GM13977 (cell line): Measurements from ENCODE around the gene CLEC16A.
A peak's percentile ranks its signal among the peaks of the same experiment; 100 is the strongest.

Experiments
- DNase-seq: peaks from one replicate; pipeline ENCODE4 v3.0.0; 2012; ENCODE audit warnings: low spot score
- in situ Hi-C: fragments of 300-500 bp; cut with MboI; formaldehyde crosslinking; loops from one replicate; pipeline ENCODE4 v1.12.0; 2022; ENCODE audit warnings: low sequenced_read_pairs, low pct_unique_long_range_greater_than_20kb, mixed read lengths, inconsistent platforms; ENCODE audit not compliant: unreplicated experiment
- TF ChIP-seq, protein P1 (sequence below): IDR thresholded peaks from 2 replicates; pipeline ENCODE4 v1.5.1; 2012; ENCODE audit warnings: mild to moderate bottlenecking, control low read depth; ENCODE audit not compliant: insufficient read depth; ENCODE audit errors: extremely low read depth, missing control alignments

The CLEC16A gene

DNA sequence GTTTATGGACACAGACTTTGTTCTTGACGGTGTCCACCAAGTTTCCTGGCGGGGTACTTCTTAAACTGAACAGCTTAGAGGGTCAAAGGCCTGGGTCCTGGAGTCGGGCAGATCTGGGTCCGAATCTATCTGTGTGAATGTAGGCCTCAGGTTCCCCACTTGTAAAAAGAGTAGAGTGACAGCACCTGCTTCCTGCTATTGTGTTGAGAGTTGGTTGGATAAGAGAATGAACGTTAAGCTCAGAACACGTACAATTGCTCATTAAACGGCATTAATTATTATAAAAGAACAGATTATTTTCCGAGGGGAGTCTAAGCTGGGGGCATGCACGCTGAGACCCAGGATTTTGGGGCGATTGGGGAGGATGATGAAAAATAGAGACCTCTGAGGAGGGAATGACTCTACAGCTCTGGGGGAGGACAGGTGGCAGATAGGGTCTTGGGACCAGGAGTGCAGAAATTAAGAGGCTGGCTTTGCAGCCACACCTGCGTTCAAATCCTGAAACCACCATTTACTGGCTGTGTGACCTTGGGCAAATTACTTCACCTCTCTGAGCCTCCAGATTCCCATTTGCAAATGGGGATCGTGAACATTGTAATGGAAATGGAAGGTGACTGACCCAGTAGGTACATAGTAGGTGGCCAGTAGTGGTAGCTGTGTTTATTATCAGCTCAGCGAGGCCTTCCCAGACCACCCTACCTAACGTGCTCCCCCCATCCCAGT lies 862 bp downstream of the CLEC16A start:
- TF ChIP-seq, protein P1, sequence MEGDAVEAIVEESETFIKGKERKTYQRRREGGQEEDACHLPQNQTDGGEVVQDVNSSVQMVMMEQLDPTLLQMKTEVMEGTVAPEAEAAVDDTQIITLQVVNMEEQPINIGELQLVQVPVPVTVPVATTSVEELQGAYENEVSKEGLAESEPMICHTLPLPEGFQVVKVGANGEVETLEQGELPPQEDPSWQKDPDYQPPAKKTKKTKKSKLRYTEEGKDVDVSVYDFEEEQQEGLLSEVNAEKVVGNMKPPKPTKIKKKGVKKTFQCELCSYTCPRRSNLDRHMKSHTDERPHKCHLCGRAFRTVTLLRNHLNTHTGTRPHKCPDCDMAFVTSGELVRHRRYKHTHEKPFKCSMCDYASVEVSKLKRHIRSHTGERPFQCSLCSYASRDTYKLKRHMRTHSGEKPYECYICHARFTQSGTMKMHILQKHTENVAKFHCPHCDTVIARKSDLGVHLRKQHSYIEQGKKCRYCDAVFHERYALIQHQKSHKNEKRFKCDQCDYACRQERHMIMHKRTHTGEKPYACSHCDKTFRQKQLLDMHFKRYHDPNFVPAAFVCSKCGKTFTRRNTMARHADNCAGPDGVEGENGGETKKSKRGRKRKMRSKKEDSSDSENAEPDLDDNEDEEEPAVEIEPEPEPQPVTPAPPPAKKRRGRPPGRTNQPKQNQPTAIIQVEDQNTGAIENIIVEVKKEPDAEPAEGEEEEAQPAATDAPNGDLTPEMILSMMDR: no peak
- DNase-seq: no peak
- in situ Hi-C loops: no loop called here

DNA sequence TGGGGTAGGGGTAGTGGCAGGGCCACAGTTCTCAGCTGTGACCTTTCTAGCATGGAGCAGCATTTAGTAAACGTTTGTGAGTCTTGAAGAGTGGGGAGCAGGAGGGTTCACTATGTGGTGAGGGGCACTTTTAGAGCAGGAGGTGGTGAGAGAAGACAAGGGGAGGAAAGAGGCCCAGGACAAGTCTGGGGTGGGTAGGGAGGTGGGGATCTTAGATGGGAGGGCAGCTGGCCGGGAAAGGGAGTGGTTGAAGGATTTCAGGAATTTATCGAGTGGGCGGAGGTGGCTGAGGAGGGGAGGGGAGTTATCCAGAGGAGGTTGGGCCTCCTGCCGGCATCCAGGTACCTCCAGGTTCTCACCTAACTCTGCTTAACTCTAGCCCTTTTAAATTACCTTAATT lies 1.9 kb downstream of the CLEC16A start:
- TF ChIP-seq, protein P1: no peak
- in situ Hi-C loops: no loop called here
- DNase-seq: no peak

DNA sequence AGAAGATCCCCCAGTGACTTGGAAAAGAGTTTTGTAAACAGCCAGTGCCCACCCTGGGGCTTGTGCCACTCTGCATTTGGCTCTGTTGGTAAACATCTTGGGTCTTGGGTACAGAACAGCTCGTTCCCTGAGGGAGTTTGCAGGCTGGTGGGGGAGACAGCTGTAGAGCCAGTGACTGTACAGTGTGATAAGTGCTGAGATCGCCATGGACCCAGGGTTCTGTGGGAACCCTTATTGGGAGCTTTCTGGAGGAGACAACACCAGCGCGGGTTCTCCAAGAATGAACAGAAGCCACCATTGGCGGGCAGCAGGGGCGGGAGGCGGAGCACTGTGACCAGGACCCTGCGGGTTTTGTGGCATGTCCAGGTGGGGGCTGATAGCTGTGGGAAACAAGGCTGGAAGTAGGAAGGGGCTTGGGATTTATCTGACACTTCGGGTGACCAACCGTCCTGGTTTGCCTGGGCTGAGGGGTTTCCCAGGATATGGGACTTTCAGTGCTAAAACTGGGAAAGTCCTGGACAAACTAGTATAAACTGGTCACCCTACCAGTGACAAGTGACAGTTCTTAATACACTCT lies 2.9 kb downstream of the CLEC16A start:
- TF ChIP-seq, protein P1: no peak
- DNase-seq: no peak
- in situ Hi-C loops: no loop called here

DNA sequence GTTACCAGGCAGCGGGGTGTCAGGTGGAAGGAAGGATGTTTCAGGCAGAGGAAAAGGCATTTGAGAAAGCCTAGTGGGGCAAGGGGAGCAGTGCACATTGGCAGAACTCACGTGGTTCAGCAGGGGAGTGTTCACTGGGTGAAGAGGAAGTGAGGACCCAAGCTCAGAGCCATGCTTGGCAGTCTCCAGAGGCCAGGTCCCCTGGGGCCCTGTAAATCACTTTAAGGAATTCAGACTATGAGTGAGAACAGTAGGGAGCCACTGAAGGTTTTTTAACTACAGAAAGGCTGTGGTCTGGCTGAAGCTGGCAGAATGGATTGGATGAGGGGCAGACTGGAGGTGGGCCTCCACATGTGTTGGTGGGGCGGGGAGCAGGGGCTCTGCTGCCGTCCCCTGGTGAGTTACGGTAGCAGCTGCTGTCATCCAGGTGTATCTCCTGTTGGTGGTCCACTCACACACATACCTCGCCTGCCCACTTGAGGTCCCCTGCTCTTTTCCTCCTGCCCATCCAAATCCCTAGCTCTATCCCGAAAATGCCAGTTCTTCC lies 5.1 kb downstream of the CLEC16A start:
- in situ Hi-C loops: no loop called here
- DNase-seq: no peak
- TF ChIP-seq, protein P1: peak; percentile 49

DNA sequence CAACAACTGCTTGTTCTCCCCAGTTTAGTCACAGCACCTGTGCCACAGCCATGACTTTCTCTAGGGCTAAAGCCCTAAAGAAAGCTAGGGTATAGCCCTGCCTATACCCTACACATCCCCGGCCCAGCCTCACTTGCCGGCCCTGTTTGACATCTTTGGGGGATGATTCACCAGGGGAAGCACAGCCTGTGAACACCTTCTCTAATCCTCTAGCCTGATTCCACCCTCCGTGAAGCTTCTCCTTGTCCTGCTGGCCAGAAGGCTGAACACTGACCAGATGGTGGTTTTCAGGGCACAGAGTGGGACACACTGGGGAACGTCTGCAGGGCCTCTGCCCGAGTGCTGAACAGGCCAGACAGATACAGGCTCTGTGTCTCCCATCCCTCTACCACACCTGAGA lies 6.0 kb downstream of the CLEC16A start:
- in situ Hi-C loops: loop anchor here (25.0 kb wide), 2 partner anchors 562 to 762 kb away; no protein-coding TSS in a partner anchor
- no peak for DNase-seq
- TF ChIP-seq, protein P1: no peak

DNA sequence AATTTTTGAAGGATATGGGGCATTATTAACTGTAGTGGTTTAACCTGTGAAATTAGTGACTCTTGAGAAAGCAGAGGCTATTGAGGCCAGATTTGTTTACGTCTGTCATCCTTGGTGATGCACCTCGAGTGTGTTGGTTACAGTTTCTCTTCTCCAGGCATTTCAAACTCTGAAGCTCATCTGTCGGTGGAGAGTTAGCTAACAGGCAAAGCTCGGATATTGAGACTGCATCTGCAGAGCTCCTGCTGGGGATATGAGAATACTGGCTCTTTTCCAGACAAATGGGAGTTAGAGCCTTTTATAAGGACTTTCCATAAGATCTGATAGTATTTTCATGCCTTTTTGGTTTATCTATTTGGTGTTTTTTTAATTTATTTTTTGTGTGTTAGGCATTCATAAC lies 6.7 kb downstream of the CLEC16A start:
- TF ChIP-seq, protein P1: no peak
- in situ Hi-C loops: loop anchor here (25.0 kb wide), 2 partner anchors 561 to 761 kb away; no protein-coding TSS in a partner anchor
- no peak for DNase-seq
